Hematopoietic multipotent progenitor cell treated with erythropoietin and hydrocortisone succinate and interleukin-3 and kit ligand, for 4 days (in vitro differentiated cells): ENCODE results near the gene RNF115.
"Not testable (repeated sequence)": the region's sequence is repeated elsewhere in the genome, so short reads cannot be mapped to it uniquely, and the experiment has no call there.

Source experiments
- DNase-seq: peaks from one replicate; pipeline ENCODE4 v3.0.0-alpha.2; 2015

The RNF115 gene

GRCh38 chr1:145771056-145771455, 52.8 kb downstream of the RNF115 start:
- no peak for DNase-seq

GRCh38 chr1:145768004-145768403, 55.9 kb downstream of the RNF115 start:
- not testable (repeated sequence) for DNase-seq

- not testable (repeated sequence) for DNase-seq
Observed at GRCh38 chr1:145766926-145767325, 57.0 kb downstream of the RNF115 start.

- DNase-seq: not testable (repeated sequence)
Observed at GRCh38 chr1:145765585-145766360, 58.1 kb downstream of the RNF115 start.

GRCh38 chr1:145765127-145765526, 58.8 kb downstream of the RNF115 start:
- DNase-seq: not testable (repeated sequence)

GRCh38 chr1:145764231-145764940, 59.5 kb downstream of the RNF115 start:
- not testable (repeated sequence) for DNase-seq

- not testable (repeated sequence) for DNase-seq
Observed at GRCh38 chr1:145762001-145762400, 61.9 kb downstream of the RNF115 start.

- not testable (repeated sequence) for DNase-seq
Observed at GRCh38 chr1:145761498-145761897, 62.4 kb downstream of the RNF115 start.

- not testable (repeated sequence) for DNase-seq
Observed at GRCh38 chr1:145760395-145760949, 63.4 kb downstream of the RNF115 start.

GRCh38 chr1:145759721-145760120, 64.2 kb downstream of the RNF115 start:
- no peak for DNase-seq

GRCh38 chr1:145758575-145758974, 65.3 kb downstream of the RNF115 start:
- no peak for DNase-seq

- no peak for DNase-seq
Observed at GRCh38 chr1:145758116-145758515, 65.8 kb downstream of the RNF115 start.

GRCh38 chr1:145757420-145757819, 66.5 kb downstream of the RNF115 start:
- DNase-seq: no peak

- no peak for DNase-seq
Observed at GRCh38 chr1:145751491-145752037, 72.3 kb downstream of the RNF115 start.

GRCh38 chr1:145750426-145750825, 73.5 kb downstream of the RNF115 start:
- DNase-seq: no peak

- peak; percentile 52 for DNase-seq
Observed at GRCh38 chr1:145747398-145748247, 76.3 kb downstream of the RNF115 start.

GRCh38 chr1:145740269-145740668, 83.6 kb downstream of the RNF115 start:
- no peak for DNase-seq

GRCh38 chr1:145736191-145736590, 87.7 kb downstream of the RNF115 start:
- no peak for DNase-seq

GRCh38 chr1:145730900-145731299, 93.0 kb downstream of the RNF115 start:
- no peak for DNase-seq

GRCh38 chr1:145730467-145730866, 93.4 kb downstream of the RNF115 start:
- DNase-seq: no peak

GRCh38 chr1:145729666-145730436, 94.0 kb downstream of the RNF115 start:
- DNase-seq: no peak

- DNase-seq: no peak
Observed at GRCh38 chr1:145729196-145729595, 94.7 kb downstream of the RNF115 start.
